GM12878 (cell line): Measurements from ENCODE around the gene JADE2.

Experiments
- CTCF ChIP-seq, 3 experiments: IDR thresholded peaks in 2 of 3; conservative IDR thresholded peaks in 1 of 3; 2 replicates each; pipeline ENCODE4 v1.5.1; 2011; ENCODE audit warnings: low read depth in 3 of 3, low read length in 3 of 3, mild to moderate bottlenecking in 3 of 3, control low read depth in 2 of 3, moderate library complexity in 2 of 3, inconsistent platforms in 1 of 3, mixed read lengths in 1 of 3; ENCODE audit not compliant: control insufficient read depth in 2 of 3, insufficient read depth in 1 of 3; ENCODE audit errors: extremely low read depth in 1 of 3
- POLR2AphosphoS5 ChIP-seq: IDR thresholded peaks from 2 replicates; pipeline ENCODE4 v1.6.1; 2011; ENCODE audit warnings: mild to moderate bottlenecking, low read length, inconsistent platforms
- ZNF274 ChIP-seq: IDR thresholded peaks from one replicate; pipeline ENCODE4 v1.8.0; 2011; ENCODE audit not compliant: insufficient read length, insufficient read depth

GRCh38 chr5:134609232-134609851, 83.9 kb downstream of the JADE2 start:
- TF ChIP-seq ZNF274 (no peak), CTCF (IDR thresholded peaks at IDR 0.05 in 2 of 3, conservative IDR thresholded peaks at IDR 0.05 in 1 of 3; ENCODE audit: control insufficient read depth in 2 of 3, extremely low read depth in 1 of 3, insufficient read depth in 1 of 3, low read depth in 3 of 3, low read length in 3 of 3) (no peak), POLR2AphosphoS5 (no peak)
